GM12878 (cell line): ENCODE results near the gene TUBD1. TPM values are rescaled to one million over a fixed set of nuclear protein-coding genes. Genes with fewer than 3 reads are reported as not detected.

ENCODE experiments used
- ATAC-seq: fragments of 200-7000 bp; cut with Tn5 transposase; 3 replicates; pipeline ENCODE4 v1.9.1; 2020; ENCODE audit warnings: mild to moderate bottlenecking, moderate library complexity
- BruUV-seq: library from RNA; stranded (reverse); fragments of 400-500 nt; replicated peaks from 2 replicates; lab custom pipeline; 2021; lab: Mats Ljungman, UMichigan
- CTCF ChIA-PET: fragments of 300-600 bp; sonication (Branson Sonifier 250); formaldehyde crosslinking; extraction: SDS; loops from one replicate; lab custom pipeline; 2021; ENCODE audit warnings: inconsistent platforms; lab: Yijun Ruan, JAX
- POLR2A ChIA-PET: fragments of 350-600 bp; formaldehyde crosslinking; extraction: SDS; loops from one replicate; lab custom pipeline; 2021; ENCODE audit warnings: inconsistent platforms; lab: Charles Lee
- RAD21 ChIA-PET: fragments of 300-600 bp; sonication (Branson Sonifier 250); formaldehyde crosslinking; loops from one replicate; lab custom pipeline; 2023; ENCODE audit warnings: antibody characterized with exemption; ENCODE audit not compliant: unreplicated experiment; lab: Charles Lee
- SMC1A ChIA-PET: fragments of 300-600 bp; sonication (Branson Sonifier 250); formaldehyde crosslinking; loops from one replicate; lab custom pipeline; 2023; ENCODE audit not compliant: unreplicated experiment, uncharacterized antibody; lab: Charles Lee
- DNase-seq: peaks from one replicate; pipeline ENCODE4 v3.0.0-alpha.2; 2011; ENCODE audit warnings: low read depth, low spot score
- FAIRE-seq: peaks from 3 replicates; lab custom pipeline; 2011; peaks lifted over from hg19 to GRCh38; lab: Jason Lieb, UNC
- H2AFZ ChIP-seq: 2 replicates; pipeline ENCODE4 v1.6.0; 2011; ENCODE audit warnings: low read depth, low read length, control low read depth; ENCODE audit not compliant: control insufficient read depth
- H3K27ac ChIP-seq: 2 replicates; pipeline ENCODE4 v1.5.1; 2011; ENCODE audit warnings: control low read depth; ENCODE audit not compliant: control insufficient read depth, insufficient read depth
- H3K27me3 ChIP-seq, 2 experiments: replicated peaks in 1 of 2; 2 replicates each; pipeline versions ENCODE4 v1.6.0 to v1.6.1; 2011; ENCODE audit warnings: low read length in 1 of 2; ENCODE audit not compliant: control insufficient read depth in 2 of 2, insufficient read depth in 2 of 2
- H3K36me3 ChIP-seq, 2 experiments: 2 replicates each; pipeline ENCODE4 v1.5.1; 2011; ENCODE audit warnings: low read length in 1 of 2; ENCODE audit not compliant: control insufficient read depth in 2 of 2, insufficient read depth in 2 of 2
- H3K4me1 ChIP-seq: 2 replicates; pipeline ENCODE4 v1.6.1; 2011; ENCODE audit warnings: mild to moderate bottlenecking, low read length, moderate library complexity, mixed read lengths; ENCODE audit not compliant: control insufficient read depth, insufficient read depth
- H3K4me2 ChIP-seq: 2 replicates; pipeline ENCODE4 v1.6.0; 2011; ENCODE audit warnings: control low read depth; ENCODE audit not compliant: control insufficient read depth, insufficient read depth
- H3K4me3 ChIP-seq: fragments of 200-600 bp; sonication (generic); 2 replicates; pipeline ENCODE4 v1.5.1; 2016
- H3K79me2 ChIP-seq: 2 replicates; pipeline ENCODE4 v1.6.0; 2011; ENCODE audit warnings: low read length; ENCODE audit not compliant: control insufficient read depth, insufficient read depth
- H3K9ac ChIP-seq: 2 replicates; pipeline ENCODE4 v1.8.0; 2011; ENCODE audit warnings: low read length, control low read depth, mixed read lengths; ENCODE audit not compliant: control insufficient read depth, insufficient read depth
- H3K9me3 ChIP-seq: replicated peaks from 3 replicates; pipeline ENCODE4 v1.5.1; 2011; ENCODE audit warnings: mild to moderate bottlenecking, low read length; ENCODE audit not compliant: control insufficient read depth, insufficient read depth
- H4K20me1 ChIP-seq: 2 replicates; pipeline ENCODE4 v1.6.0; 2011; ENCODE audit not compliant: control insufficient read depth, insufficient read depth
- ASH2L ChIP-seq: fragments of 300-600, 200-600 bp; sonication (generic); IDR thresholded peaks from 2 replicates; pipeline ENCODE4 v1.6.1; 2017; ENCODE audit warnings: low read depth, mild to moderate bottlenecking, borderline replicate concordance
- RFX5 ChIP-seq: IDR thresholded peaks from 2 replicates; pipeline ENCODE4 v1.6.1; 2011; ENCODE audit warnings: low read depth, low read length, improper control_type of control experiment
- TCF12 ChIP-seq: IDR thresholded peaks from 2 replicates; pipeline ENCODE4 v1.6.1; 2011; ENCODE audit warnings: low read depth, mild to moderate bottlenecking, low read length
- ZBED1 ChIP-seq: IDR thresholded peaks from 2 replicates; pipeline ENCODE4 v1.6.1; 2016; ENCODE audit warnings: borderline replicate concordance
- ZNF384 ChIP-seq: IDR thresholded peaks from 2 replicates; pipeline ENCODE4 v1.6.1; 2012; ENCODE audit warnings: low read depth, mild to moderate bottlenecking, low read length, improper control_type of control experiment, borderline replicate concordance
- WGBS: methylation state at CpG from one replicate; pipeline ENCODE4 v1.1.6; 2016; ENCODE audit warnings: low lambda C conversion rate; ENCODE audit not compliant: insufficient replicate concordance, insufficient coverage; ENCODE audit errors: missing lambda C conversion rate; 5-methylcytosine and 5-hydroxymethylcytosine counted together
- in situ Hi-C: fragments of 300-500 bp; cut with MboI; formaldehyde crosslinking; loops from 9 replicates; pipeline ENCODE4 v1.14.3; 2018; ENCODE audit warnings: mixed read lengths
- intact Hi-C: fragments of 100-400 bp; cut with micrococcal nuclease; formaldehyde crosslinking; loops from one replicate; pipeline ENCODE4 v1.14.2; 2022; ENCODE audit not compliant: unreplicated experiment
- polyA plus RNA-seq, 11 experiments: library from polyadenylated mRNA; depleted of rRNA in 4 of 11; unstranded in 6 of 11; stranded (reverse) in 5 of 11; fragments of >200 nt; fragmentation: Nextera tagmentation in 4 of 11; fragmentation: Illumina TruSeq in 1 of 11; extraction: Ambion mirVana in 4 of 11; extraction: Trizol in 1 of 11; gene quantifications; 1 replicate in 1 of 11; 2 replicates in 10 of 11; pipeline versions ENCODE4 v1.2.1 to v1.2.3, GENCODE V29; 2011 to 2016; ENCODE audit warnings: inconsistent platforms in 2 of 11, missing spikeins in 2 of 11, low read depth in 1 of 11
- total RNA-seq, 4 experiments: library from RNA; depleted of rRNA in 3 of 4; stranded (reverse); fragments of >200 nt in 3 of 4; fragmentation: Illumina TruSeq in 1 of 4; extraction: Trizol in 1 of 4; gene quantifications; 2 replicates each; pipeline versions ENCODE4 v1.2.1 to v1.2.3, GENCODE V29; 2013 to 2021
- TF ChIP-seq, protein P1 (sequence below): fragments of 450-650 bp; IDR thresholded peaks from 2 replicates; pipeline ENCODE4 v1.6.1; 2018; ENCODE audit warnings: mild to moderate bottlenecking, low read depth, moderate library complexity; ENCODE audit not compliant: partially characterized antibody
- TF ChIP-seq, protein P2 (sequence below): fragments of 450-650 bp; IDR thresholded peaks from 2 replicates; pipeline ENCODE4 v1.6.1; 2017; ENCODE audit warnings: mild to moderate bottlenecking
- TF ChIP-seq, protein P3 (sequence below): fragments of 450-650 bp; IDR thresholded peaks from 2 replicates; pipeline ENCODE4 v1.6.1; 2016; ENCODE audit warnings: mild to moderate bottlenecking, moderate library complexity, borderline replicate concordance

TUBD1 gene
- total and polyA plus RNA-seq, 10 of the 15 experiments (the other 5 are each of a cell fraction or from before 2014, with no cell fraction given) = 5.3 to 10.8 (median 8.3) TPM

DNA sequence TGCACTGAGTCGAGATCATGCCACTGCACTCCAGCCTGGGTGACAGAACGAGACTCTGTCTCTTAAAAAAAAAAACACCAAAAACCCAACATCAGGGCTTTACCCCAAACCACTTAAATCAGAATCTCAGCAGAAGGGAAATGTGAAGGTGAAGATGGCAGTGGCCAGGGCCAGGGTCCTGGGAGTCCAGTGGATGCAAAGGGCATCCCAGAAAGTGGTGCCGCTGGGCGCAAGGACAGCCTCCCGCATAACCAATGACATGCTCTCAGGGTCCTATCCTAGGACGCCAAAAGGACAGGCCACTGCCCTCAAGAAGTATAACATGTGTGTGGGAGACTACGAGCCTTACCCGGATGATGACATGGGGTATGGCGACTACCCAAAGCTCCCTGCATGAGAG is 7.9 kb downstream of the TUBD1 start:
- Histone ChIP-seq H4K20me1 (no peaks in the 10 kb centered on the region), H3K36me3 (peaks cover 0 to 17% of the 10 kb centered on the region in 2 experiments; a peak in 1 of 4 replicates), H3K9me3 (no peaks in the 10 kb centered on the region), H3K79me2 (no peaks in the 10 kb centered on the region), H2AFZ (no peak overlapping the region), H3K4me2 (no peak overlapping the region), H3K27ac (no peak overlapping the region), H3K4me3 (no peak overlapping the region), H3K4me1 (no peaks in the 10 kb centered on the region), H3K27me3 (no peaks in the 10 kb centered on the region), H3K9ac (no peak overlapping the region)
- ChIA-PET POLR2A (interaction anchor here (0.5 to 1.0 kb wide), 3 partner anchors 8 to 484 kb away, joined by 3 to 5 read pairs (median 4); no protein-coding TSS in a partner anchor), CTCF (no interaction called here), SMC1A (no interaction called here), RAD21 (no interaction called here)
- DNase-seq = no peak
- 99% methylated on average over 8 of the region's 9 CpGs for whole genome bisulfite sequencing
- intact Hi-C loops = no loop called here
- no TSS peak for BruUV-seq
- no peak for ATAC-seq
- in situ Hi-C loops = no loop called here
- TF ChIP-seq ASH2L = no peak
- TF ChIP-seq ZNF384 = no peak
- no peak for TF ChIP-seq ZBED1
- FAIRE-seq = no peak

DNA sequence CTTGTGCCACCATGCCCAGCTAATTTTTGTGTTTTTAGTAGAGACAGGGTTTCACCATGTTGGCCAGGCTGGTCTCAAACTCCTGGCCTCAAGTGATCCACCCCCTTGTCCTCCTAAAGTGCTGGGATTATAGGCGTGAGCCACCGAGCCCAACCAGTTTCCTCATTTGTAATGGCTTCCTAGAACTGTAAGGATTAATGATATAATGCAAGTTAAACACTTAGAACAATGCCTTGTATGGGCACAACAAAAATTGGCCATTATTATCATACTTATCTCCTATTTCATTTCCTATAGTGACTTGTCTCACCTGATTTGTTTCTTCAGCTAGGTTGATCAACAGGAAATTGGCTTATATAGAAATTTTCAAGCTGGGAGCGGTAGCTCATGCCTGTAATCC is 14.1 kb downstream of the TUBD1 start:
- Histone ChIP-seq H3K36me3 (peaks cover 0 to 10% of the 10 kb centered on the region in 2 experiments; a peak in 2 of 4 replicates), H3K27ac (no peak overlapping the region), H3K4me2 (no peak overlapping the region), H3K79me2 (no peaks in the 10 kb centered on the region), H3K9me3 (no peaks in the 10 kb centered on the region), H2AFZ (no peak overlapping the region), H3K27me3 (no peaks in the 10 kb centered on the region), H3K4me1 (no peaks in the 10 kb centered on the region), H3K4me3 (no peak overlapping the region), H3K9ac (no peak overlapping the region), H4K20me1 (no peaks in the 10 kb centered on the region)
- in situ Hi-C loops (no loop called here), intact Hi-C loops (no loop called here)
- ATAC-seq (no peak), DNase-seq (no peak), FAIRE-seq (no peak)
- SMC1A ChIA-PET = no interaction called here
- CTCF ChIA-PET = no interaction called here
- POLR2A ChIA-PET = no interaction called here
- no TSS peak for BruUV-seq
- 99% methylated on average over 3 of the region's 3 CpGs for WGBS
- RAD21 ChIA-PET = interaction anchor here (0.7 kb wide), 1 partner anchor 36 kb away, joined by 3 read pairs; no protein-coding TSS in a partner anchor
- TF ChIP-seq, protein P1, sequence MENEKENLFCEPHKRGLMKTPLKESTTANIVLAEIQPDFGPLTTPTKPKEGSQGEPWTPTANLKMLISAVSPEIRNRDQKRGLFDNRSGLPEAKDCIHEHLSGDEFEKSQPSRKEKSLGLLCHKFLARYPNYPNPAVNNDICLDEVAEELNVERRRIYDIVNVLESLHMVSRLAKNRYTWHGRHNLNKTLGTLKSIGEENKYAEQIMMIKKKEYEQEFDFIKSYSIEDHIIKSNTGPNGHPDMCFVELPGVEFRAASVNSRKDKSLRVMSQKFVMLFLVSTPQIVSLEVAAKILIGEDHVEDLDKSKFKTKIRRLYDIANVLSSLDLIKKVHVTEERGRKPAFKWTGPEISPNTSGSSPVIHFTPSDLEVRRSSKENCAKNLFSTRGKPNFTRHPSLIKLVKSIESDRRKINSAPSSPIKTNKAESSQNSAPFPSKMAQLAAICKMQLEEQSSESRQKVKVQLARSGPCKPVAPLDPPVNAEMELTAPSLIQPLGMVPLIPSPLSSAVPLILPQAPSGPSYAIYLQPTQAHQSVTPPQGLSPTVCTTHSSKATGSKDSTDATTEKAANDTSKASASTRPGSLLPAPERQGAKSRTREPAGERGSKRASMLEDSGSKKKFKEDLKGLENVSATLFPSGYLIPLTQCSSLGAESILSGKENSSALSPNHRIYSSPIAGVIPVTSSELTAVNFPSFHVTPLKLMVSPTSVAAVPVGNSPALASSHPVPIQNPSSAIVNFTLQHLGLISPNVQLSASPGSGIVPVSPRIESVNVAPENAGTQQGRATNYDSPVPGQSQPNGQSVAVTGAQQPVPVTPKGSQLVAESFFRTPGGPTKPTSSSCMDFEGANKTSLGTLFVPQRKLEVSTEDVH = no peak
- TF ChIP-seq, protein P2, sequence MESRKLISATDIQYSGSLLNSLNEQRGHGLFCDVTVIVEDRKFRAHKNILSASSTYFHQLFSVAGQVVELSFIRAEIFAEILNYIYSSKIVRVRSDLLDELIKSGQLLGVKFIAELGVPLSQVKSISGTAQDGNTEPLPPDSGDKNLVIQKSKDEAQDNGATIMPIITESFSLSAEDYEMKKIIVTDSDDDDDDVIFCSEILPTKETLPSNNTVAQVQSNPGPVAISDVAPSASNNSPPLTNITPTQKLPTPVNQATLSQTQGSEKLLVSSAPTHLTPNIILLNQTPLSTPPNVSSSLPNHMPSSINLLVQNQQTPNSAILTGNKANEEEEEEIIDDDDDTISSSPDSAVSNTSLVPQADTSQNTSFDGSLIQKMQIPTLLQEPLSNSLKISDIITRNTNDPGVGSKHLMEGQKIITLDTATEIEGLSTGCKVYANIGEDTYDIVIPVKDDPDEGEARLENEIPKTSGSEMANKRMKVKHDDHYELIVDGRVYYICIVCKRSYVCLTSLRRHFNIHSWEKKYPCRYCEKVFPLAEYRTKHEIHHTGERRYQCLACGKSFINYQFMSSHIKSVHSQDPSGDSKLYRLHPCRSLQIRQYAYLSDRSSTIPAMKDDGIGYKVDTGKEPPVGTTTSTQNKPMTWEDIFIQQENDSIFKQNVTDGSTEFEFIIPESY = no peak
- no peak for TF ChIP-seq RFX5
- TF ChIP-seq, protein P3, sequence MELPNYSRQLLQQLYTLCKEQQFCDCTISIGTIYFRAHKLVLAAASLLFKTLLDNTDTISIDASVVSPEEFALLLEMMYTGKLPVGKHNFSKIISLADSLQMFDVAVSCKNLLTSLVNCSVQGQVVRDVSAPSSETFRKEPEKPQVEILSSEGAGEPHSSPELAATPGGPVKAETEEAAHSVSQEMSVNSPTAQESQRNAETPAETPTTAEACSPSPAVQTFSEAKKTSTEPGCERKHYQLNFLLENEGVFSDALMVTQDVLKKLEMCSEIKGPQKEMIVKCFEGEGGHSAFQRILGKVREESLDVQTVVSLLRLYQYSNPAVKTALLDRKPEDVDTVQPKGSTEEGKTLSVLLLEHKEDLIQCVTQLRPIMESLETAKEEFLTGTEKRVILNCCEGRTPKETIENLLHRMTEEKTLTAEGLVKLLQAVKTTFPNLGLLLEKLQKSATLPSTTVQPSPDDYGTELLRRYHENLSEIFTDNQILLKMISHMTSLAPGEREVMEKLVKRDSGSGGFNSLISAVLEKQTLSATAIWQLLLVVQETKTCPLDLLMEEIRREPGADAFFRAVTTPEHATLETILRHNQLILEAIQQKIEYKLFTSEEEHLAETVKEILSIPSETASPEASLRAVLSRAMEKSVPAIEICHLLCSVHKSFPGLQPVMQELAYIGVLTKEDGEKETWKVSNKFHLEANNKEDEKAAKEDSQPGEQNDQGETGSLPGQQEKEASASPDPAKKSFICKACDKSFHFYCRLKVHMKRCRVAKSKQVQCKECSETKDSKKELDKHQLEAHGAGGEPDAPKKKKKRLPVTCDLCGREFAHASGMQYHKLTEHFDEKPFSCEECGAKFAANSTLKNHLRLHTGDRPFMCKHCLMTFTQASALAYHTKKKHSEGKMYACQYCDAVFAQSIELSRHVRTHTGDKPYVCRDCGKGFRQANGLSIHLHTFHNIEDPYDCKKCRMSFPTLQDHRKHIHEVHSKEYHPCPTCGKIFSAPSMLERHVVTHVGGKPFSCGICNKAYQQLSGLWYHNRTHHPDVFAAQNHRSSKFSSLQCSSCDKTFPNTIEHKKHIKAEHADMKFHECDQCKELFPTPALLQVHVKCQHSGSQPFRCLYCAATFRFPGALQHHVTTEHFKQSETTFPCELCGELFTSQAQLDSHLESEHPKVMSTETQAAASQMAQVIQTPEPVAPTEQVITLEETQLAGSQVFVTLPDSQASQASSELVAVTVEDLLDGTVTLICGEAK = no peak
- no peak for TF ChIP-seq TCF12
